Activated T-helper 2 cell treated with anti-CD3 and anti-CD28 coated beads, Interferon-gamma antibody, Interleukin-2, Interleukin-4, amounts not matched to agents 10 μg/mL and 5 μg/mL and 100 μg/mL, durations not matched to agents 14 hours and 24 hours and 36 hours (primary cell): ENCODE measurements around the gene GLIS1. TPM values are rescaled to one million over a fixed set of nuclear protein-coding genes. Genes with fewer than 3 reads are reported as not detected.

Experiments
- DNase-seq: peaks from one replicate; pipeline ENCODE4 v3.0.0; 2021; ENCODE audit warnings: low spot score
- H3K27ac Mint-ChIP-seq: one replicate; pipeline ENCODE4 v1.8.0; 2021; ENCODE audit warnings: mixed read lengths
- H3K27me3 Mint-ChIP-seq: one replicate; pipeline ENCODE4 v1.8.0; 2021; ENCODE audit warnings: low read depth, mixed read lengths
- H3K36me3 Mint-ChIP-seq: one replicate; pipeline ENCODE4 v1.8.0; 2021; ENCODE audit warnings: low read depth, mixed read lengths
- H3K4me1 Mint-ChIP-seq: one replicate; pipeline ENCODE4 v1.8.0; 2021; ENCODE audit warnings: low read depth, mixed read lengths
- H3K4me3 Mint-ChIP-seq: one replicate; pipeline ENCODE4 v1.8.0; 2021; ENCODE audit warnings: low read depth, mild to moderate bottlenecking, moderate library complexity, mixed read lengths
- H3K9me3 Mint-ChIP-seq: one replicate; pipeline ENCODE4 v1.8.0; 2021; ENCODE audit warnings: mixed read lengths
- intact Hi-C: fragments of 100-400 bp; cut with micrococcal nuclease; formaldehyde crosslinking; loops from one replicate; pipeline ENCODE4 v1.15.1; 2023
- total RNA-seq: library from RNA; stranded (reverse); gene quantifications from 2 replicates; pipeline ENCODE4 v1.2.3, GENCODE V29; 2022

The GLIS1 gene
- total RNA-seq, 1 donor from 2014 or later, result not detected

GRCh38 chr1:53685272-53686051 lies 53.5 kb downstream of the GLIS1 start:
- no peak for DNase-seq
- Mint-ChIP-seq H3K36me3 (no peaks in the 10 kb centered on the region), H3K4me1 (peaks cover 4% of the 10 kb centered on the region), H3K27me3 (peaks cover 30% of the 10 kb centered on the region), H3K4me3 (no peak overlapping the region), H3K27ac (no peak overlapping the region), H3K9me3 (no peaks in the 10 kb centered on the region)
- intact Hi-C loops, result no loop called here

GRCh38 chr1:53684741-53685140 lies 54.2 kb downstream of the GLIS1 start:
- no peak for DNase-seq
- Mint-ChIP-seq H3K36me3 (no peaks in the 10 kb centered on the region), H3K4me3 (no peak overlapping the region), H3K4me1 (peaks cover 4% of the 10 kb centered on the region), H3K9me3 (no peaks in the 10 kb centered on the region), H3K27me3 (peaks cover 38% of the 10 kb centered on the region), H3K27ac (no peak overlapping the region)
- intact Hi-C loops, result loop anchor here (5.0 kb wide), 1 partner anchor 197 kb away; no protein-coding TSS in a partner anchor

DNA sequence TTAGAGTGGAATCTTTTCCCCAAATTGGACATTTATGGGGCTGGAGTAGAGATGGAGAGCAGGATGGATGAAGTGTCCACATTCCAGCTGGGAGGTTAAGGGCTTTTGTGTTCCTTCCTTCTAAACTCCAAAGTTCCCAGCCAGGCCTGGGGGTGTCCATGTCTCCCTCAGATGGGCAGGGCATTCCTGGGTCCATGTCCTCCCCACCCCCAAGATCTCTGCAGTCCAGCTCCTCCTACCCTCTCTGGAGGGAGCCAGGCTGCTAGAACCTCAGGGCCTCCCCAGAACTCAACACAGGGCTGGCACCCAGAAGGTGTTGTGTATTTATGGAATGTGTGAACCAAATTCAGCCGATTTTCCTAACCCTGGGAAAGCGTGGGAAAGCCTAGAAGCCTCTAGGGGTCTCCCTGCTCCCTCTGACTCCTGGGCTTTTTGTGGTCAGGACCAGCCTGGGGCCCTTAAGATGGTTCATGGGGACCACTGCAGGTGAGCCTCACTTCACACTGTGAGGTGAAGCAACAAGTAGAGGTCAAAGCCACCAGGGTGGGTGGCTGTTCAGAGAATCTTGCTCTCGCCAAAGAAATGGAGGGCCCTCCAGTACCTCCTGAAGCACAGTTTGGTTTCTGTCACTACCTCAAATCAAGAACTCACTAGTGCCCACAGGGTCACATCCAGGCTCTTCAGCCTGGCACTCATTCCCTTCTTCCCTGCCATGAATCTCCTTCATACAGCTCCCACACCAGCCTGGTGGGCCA lies 54.8 kb downstream of the GLIS1 start:
- intact Hi-C loops, result loop anchor here (5.0 kb wide), 1 partner anchor 197 kb away; no protein-coding TSS in a partner anchor
- no peak for DNase-seq
- peaks cover 38% of the 10 kb centered on the region for H3K27me3 Mint-ChIP-seq
- H3K4me1 Mint-ChIP-seq, result peaks cover 4% of the 10 kb centered on the region
- H3K27ac Mint-ChIP-seq, result no peak overlapping the region
- H3K9me3 Mint-ChIP-seq, result no peaks in the 10 kb centered on the region
- H3K36me3 Mint-ChIP-seq, result no peaks in the 10 kb centered on the region
- no peak overlapping the region for H3K4me3 Mint-ChIP-seq

- Mint-ChIP-seq H3K27ac (no peak overlapping the region), H3K9me3 (no peaks in the 10 kb centered on the region), H3K36me3 (no peaks in the 10 kb centered on the region), H3K27me3 (peaks cover 38% of the 10 kb centered on the region), H3K4me3 (no peak overlapping the region), H3K4me1 (peaks cover 4% of the 10 kb centered on the region)
- no peak for DNase-seq
- intact Hi-C loops, result loop anchor here (5.0 kb wide), 1 partner anchor 196 kb away; no protein-coding TSS in a partner anchor
Measured at GRCh38 chr1:53682881-53683280, 56.1 kb downstream of the GLIS1 start.

GRCh38 chr1:53681977-53682685 lies 56.8 kb downstream of the GLIS1 start:
- Mint-ChIP-seq H3K36me3 (no peaks in the 10 kb centered on the region), H3K27me3 (peaks cover 38% of the 10 kb centered on the region), H3K4me3 (no peak overlapping the region), H3K9me3 (no peaks in the 10 kb centered on the region), H3K4me1 (peaks cover 4% of the 10 kb centered on the region), H3K27ac (no peak overlapping the region)
- intact Hi-C loops, result loop anchor here (5.0 kb wide), 1 partner anchor 195 kb away; no protein-coding TSS in a partner anchor
- peak; percentile 12 for DNase-seq

- peaks cover 4% of the 10 kb centered on the region for H3K4me1 Mint-ChIP-seq
- H3K27ac Mint-ChIP-seq, result no peak overlapping the region
- no peak overlapping the region for H3K4me3 Mint-ChIP-seq
- H3K36me3 Mint-ChIP-seq, result no peaks in the 10 kb centered on the region
- intact Hi-C loops, result loop anchor here (5.0 kb wide), 1 partner anchor 194 kb away; no protein-coding TSS in a partner anchor
- no peak for DNase-seq
- peaks cover 38% of the 10 kb centered on the region for H3K27me3 Mint-ChIP-seq
- no peaks in the 10 kb centered on the region for H3K9me3 Mint-ChIP-seq
Measured at GRCh38 chr1:53681351-53681976, 57.5 kb downstream of the GLIS1 start.

DNA sequence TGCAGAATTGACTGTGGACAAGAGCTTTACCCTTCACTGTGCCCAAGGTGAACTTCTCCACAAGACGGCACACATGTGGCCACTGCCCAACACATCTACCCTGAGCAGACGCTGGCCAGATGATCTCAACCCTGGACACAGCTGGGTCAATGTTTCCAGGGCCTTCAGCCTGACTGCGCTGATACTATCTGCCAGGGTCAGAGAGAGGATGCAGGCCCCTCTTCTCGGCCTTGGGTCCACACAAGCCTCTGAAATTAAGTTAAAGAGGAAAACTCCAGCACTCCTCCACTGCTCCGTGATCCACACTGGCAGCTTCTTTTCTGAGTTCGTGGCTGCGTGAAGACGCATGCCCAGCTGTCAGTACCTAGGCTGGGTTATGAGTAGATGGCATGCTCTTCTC lies 58.1 kb downstream of the GLIS1 start:
- intact Hi-C loops, result loop anchor here (5.0 kb wide), 1 partner anchor 194 kb away; no protein-coding TSS in a partner anchor
- Mint-ChIP-seq H3K4me3 (no peak overlapping the region), H3K4me1 (peaks cover 4% of the 10 kb centered on the region), H3K27ac (no peak overlapping the region), H3K36me3 (no peaks in the 10 kb centered on the region), H3K27me3 (peaks cover 36% of the 10 kb centered on the region), H3K9me3 (no peaks in the 10 kb centered on the region)
- DNase-seq, result no peak

- intact Hi-C loops, result no loop called here
- Mint-ChIP-seq H3K27ac (no peak overlapping the region), H3K27me3 (peaks cover 24% of the 10 kb centered on the region), H3K36me3 (no peaks in the 10 kb centered on the region), H3K4me1 (peaks cover 4% of the 10 kb centered on the region), H3K9me3 (no peaks in the 10 kb centered on the region), H3K4me3 (no peak overlapping the region)
- DNase-seq, result no peak
Measured at GRCh38 chr1:53678938-53679825, 59.8 kb downstream of the GLIS1 start.

DNA sequence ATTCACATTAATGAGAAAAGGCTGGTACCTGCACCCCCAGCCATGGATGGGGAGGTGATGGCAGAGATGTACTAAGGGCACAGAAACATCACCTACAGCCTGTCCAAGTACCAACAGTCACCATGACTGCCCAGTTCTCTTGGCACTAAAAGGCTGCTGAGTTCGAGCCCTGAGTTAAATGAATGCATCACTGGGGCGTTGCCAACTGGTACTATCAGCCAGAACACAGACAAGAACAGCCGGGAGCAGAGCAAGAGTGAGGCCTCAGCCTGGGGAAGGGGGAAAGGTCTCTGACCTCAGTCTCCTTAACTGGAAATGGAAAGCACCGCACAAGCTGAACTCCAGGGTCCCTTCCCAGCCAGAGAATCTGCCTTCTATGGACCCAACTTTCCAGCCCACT lies 60.5 kb downstream of the GLIS1 start:
- intact Hi-C loops, result no loop called here
- Mint-ChIP-seq H3K9me3 (no peaks in the 10 kb centered on the region), H3K27me3 (peaks cover 20% of the 10 kb centered on the region), H3K36me3 (no peaks in the 10 kb centered on the region), H3K27ac (no peak overlapping the region), H3K4me1 (peaks cover 4% of the 10 kb centered on the region), H3K4me3 (no peak overlapping the region)
- DNase-seq, result no peak

DNA sequence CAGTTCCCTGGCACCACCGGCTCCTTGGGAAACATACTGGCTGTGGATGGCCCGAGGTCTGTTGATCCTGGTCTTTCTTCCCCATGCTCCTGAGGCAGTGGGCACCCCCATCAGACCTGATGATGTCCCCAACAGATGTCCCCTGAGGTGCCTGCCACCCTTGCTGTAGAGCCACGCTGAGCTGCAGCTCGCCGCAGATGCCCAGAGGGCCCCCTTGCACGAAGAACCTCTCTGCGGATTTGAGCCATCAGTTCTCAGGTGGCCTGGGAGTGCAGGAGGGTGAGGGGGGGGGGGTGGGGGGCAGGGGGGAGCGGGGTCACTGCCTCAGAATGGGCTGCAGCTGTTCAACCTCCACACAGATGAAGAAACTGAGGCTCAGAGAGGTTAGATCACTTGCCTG lies 60.9 kb downstream of the GLIS1 start:
- intact Hi-C loops, result no loop called here
- DNase-seq, result no peak
- H3K9me3 Mint-ChIP-seq, result no peaks in the 10 kb centered on the region

GRCh38 chr1:53677486-53677885 lies 61.5 kb downstream of the GLIS1 start:
- peaks cover 17% of the 10 kb centered on the region for H3K27me3 Mint-ChIP-seq
- no peak for DNase-seq
- H3K36me3 Mint-ChIP-seq, result no peaks in the 10 kb centered on the region
- H3K9me3 Mint-ChIP-seq, result no peaks in the 10 kb centered on the region
- H3K4me3 Mint-ChIP-seq, result no peak overlapping the region
- peaks cover 4% of the 10 kb centered on the region for H3K4me1 Mint-ChIP-seq
- intact Hi-C loops, result no loop called here
- no peak overlapping the region for H3K27ac Mint-ChIP-seq

More for the DNA sequence above, 60.9 kb downstream of the GLIS1 start:
- Mint-ChIP-seq H3K36me3 (no peaks in the 10 kb centered on the region), H3K4me3 (no peak overlapping the region), H3K4me1 (peaks cover 4% of the 10 kb centered on the region), H3K27me3 (peaks cover 20% of the 10 kb centered on the region), H3K27ac (no peak overlapping the region)
